OCI-LY1 (cell line): ENCODE measurements around the gene NSUN2.

Experiments
- EZH2 ChIP-seq: fragments of 200-600 bp; sonication (generic), shearing (Covaris generic); IDR thresholded peaks from 2 replicates; pipeline ENCODE4 v1.8.0; 2017; ENCODE audit warnings: borderline replicate concordance, mixed run types, mild to moderate bottlenecking, antibody characterized with exemption, low read length, moderate library complexity, mixed read lengths
- TF ChIP-seq, protein P1 (sequence below): fragments of 200-600 bp; sonication (generic), shearing (Covaris generic); IDR thresholded peaks from 2 replicates; pipeline ENCODE4 v1.5.1; 2017; ENCODE audit warnings: mild to moderate bottlenecking, antibody characterized with exemption, low read length, moderate library complexity, mixed read lengths

DNA sequence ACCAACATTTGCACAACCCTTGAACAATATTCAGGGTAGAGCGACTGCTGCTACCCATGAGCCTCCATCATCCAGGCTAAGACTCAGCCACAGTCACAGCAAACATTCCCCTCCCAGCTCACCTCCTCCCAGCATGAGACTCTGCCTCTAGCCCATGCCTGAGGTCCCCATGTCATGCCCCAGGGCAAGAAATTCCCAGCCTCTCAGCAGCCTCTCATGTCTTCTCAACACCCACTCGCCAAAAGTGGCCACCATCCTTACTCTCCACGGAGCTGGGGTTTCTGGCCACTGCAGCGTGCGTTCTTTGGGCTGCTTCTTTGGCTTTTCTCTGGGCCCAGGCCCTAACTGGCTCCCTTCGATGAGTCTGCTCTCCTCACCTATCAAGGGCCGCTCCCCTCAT, 82.2 kb downstream of the NSUN2 start:
- TF ChIP-seq, protein P1, sequence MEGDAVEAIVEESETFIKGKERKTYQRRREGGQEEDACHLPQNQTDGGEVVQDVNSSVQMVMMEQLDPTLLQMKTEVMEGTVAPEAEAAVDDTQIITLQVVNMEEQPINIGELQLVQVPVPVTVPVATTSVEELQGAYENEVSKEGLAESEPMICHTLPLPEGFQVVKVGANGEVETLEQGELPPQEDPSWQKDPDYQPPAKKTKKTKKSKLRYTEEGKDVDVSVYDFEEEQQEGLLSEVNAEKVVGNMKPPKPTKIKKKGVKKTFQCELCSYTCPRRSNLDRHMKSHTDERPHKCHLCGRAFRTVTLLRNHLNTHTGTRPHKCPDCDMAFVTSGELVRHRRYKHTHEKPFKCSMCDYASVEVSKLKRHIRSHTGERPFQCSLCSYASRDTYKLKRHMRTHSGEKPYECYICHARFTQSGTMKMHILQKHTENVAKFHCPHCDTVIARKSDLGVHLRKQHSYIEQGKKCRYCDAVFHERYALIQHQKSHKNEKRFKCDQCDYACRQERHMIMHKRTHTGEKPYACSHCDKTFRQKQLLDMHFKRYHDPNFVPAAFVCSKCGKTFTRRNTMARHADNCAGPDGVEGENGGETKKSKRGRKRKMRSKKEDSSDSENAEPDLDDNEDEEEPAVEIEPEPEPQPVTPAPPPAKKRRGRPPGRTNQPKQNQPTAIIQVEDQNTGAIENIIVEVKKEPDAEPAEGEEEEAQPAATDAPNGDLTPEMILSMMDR = no peak
- TF ChIP-seq EZH2 = no peak
